Activated CD4-positive, alpha-beta T cell treated with anti-CD3 and anti-CD28 coated beads, Interleukin-2, Interleukin-4, amounts not matched to agents 100 ng/mL and 50 ng/mL, durations not matched to agents 16 hours and 8 hours (primary cell): ENCODE data around the gene NOL7.
A peak's percentile ranks its signal among the peaks of the same experiment; 100 is the strongest.

Experiments
- DNase-seq: peaks from one replicate; pipeline ENCODE4 v3.0.0-alpha.2; 2020; ENCODE audit warnings: low spot score

NOL7 gene

DNA sequence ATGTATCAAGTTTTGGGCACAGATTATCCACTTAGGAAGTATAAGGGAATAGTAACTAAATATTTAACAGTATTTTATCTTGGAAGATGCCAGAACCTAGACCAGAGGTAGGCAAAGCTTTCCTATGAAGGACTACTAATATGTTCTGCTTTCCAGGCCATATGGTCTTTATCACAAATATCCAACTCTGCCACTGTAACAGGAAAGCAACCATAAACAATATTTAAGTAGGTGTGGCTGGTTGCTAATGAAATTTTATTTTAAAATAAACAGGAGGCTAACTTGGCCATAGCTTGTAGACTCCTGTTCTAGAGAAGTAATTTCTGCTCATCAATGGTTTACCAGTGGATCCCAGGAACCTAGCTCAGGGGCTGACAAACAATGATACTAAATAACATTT lies 39.4 kb downstream of the NOL7 start:
- DNase-seq, result no peak

GRCh38 chr6:13655700-13656099 lies 40.6 kb downstream of the NOL7 start:
- DNase-seq, result no peak

DNA sequence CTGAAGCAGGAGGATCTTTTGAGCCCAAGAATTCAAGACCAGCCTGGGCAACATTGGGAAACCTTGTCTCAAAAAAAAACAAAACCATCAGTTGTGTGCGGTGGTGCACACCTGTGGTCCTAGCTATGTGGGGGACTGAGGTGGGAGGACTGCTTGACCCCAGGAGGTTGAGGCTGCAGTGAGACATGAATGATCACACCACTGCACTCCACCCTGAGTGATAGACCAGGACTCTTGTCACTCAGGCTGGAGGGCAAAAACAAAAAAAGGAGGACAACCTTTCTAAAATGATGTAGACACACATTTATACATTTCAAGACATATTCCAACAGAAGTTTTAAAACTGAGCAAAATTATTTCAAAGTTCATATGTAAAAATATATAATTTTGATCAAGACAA lies 45.1 kb downstream of the NOL7 start:
- DNase-seq, result no peak

DNA sequence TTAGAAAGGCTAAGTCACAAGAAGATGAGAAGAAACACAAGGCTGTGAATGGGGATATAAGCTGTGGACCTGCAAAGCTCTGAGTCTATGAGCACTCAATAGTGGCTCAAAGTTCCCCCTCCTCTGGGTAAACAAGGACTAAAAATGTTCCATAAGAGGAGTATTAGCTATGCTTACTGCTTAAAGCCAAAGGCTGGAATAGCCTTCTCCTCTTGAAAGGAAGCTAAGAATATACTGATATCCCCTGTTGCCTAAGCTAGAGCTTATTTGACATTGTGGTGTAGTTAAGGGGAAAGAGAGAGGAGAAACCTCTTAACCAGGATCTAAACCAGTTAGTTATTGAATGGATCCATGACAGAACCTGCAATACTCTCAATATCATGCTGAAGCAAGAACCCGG lies 45.8 kb downstream of the NOL7 start:
- DNase-seq, result no peak

DNA sequence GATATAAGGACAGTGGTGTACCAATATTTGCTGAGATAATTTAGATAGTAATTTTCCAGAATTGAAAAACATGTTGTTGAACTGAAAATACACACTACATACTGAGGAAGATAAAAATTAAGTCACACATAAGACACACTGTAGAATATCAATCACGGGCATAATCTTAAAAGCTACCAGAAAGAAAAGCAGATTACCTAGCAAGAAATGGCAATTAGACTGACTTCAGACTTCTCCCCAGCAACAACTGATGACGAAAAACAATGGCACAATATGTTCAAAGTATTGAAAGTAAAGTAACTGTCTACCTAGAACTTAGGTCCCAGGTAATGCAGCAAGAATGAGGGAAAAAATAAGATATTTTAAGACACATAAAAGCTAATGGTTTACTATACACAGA lies 46.5 kb downstream of the NOL7 start:
- no peak for DNase-seq

DNA sequence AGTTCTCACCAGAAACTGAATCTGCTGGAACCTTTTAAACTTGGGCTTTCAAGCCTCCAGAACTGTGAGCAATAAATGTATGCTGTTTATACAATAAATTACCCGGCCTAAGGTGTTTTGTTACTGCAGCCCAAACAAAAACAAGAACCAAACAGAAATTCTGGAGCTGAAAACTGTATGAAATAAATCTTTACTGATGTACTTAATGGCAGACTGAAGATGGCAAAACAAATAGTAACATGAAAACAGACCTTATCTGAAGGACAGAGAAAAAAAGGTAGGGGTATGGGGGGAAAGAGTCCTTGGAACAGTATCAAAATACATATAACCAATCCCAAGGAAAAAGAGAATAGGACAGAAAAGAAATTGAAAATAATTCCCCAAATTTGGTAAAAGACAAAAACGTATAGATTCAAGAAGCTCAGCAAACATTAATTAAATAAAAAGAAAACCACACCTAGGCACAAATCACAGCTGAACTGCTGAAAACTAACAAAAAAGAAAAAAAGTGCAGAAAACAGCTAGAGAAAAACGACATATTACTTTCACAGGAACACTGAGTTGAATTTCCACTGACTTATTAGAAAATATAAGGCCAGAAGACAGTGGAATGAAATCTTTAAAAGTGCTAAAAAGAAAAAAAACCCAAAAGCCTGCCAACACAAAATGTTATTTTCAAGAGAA lies 47.7 kb downstream of the NOL7 start:
- DNase-seq, result no peak

DNA sequence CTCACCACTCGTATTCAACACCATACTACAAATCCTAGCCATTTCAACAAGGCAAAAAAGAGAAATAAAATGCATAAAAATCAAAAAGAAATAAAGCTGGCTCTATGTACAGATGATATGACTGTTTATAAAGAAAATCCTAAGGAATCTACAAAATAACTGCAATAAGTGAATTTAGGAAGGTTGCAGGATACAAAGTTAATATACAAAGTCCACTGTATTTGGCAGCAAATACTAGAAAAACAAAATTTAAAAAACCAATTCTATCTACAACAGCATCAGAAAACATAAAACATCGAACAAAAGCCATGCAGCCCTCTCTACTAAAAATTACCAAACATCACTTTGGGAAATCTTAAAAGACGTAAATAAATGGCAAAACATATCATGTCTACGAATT lies 48.9 kb downstream of the NOL7 start:
- no peak for DNase-seq

- DNase-seq, result no peak
These were observed 49.7 kb downstream of the NOL7 start for GRCh38 chr6:13664703-13665352.

GRCh38 chr6:13666194-13667105 lies 51.3 kb downstream of the NOL7 start:
- DNase-seq, result no peak

DNA sequence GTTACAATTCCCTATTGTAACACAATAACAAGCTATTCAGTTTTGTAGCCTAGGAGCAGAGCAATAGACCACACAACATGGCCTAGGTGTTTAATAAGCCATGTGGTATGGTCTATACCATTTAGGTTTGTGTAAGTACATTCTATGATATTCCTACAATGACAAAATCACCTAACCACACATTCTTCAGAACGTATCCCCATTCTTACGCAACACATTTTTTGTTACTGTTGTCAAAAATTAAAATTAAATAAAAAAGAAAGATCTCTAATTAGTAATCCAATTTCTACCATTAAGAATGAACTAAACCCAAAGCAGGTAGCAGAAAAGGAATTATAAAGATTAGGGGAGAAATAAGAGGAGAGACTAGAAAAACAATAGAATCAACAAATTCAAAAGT lies 52.5 kb downstream of the NOL7 start:
- no peak for DNase-seq

GRCh38 chr6:13668291-13668928 lies 53.3 kb downstream of the NOL7 start:
- peak; percentile 41 for DNase-seq

GRCh38 chr6:13669476-13669875 lies 54.3 kb downstream of the NOL7 start:
- DNase-seq, result no peak
